ENCODE results near the gene PTPN13.

DNA sequence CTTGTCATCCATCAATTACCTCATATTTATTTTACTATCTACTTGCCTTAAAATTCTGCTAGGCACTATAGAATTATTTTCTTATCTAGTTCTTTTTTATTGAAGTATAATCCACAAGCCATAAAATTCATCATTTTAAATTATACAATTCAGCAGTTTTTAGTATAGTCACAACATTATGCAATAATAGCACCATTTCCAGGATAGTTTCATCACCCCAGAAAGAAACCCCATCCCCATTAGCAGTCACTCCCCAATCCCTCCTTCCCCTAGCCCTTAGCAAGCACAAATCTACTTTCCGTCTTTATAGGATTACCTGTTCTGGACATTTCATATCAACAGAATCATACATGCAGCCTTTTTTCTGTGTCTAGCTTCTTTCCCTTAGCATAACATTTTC is 239.5 kb downstream of the PTPN13 start:
- TF ChIP-seq YY1 (tag by site-specific recombination; IDR thresholded peaks at IDR 0.05): no peak
- no peak for TF ChIP-seq ZBTB6 (tag by site-specific recombination; IDR thresholded peaks at IDR 0.05)
- TF ChIP-seq ZEB2 (tag by site-specific recombination; IDR thresholded peaks at IDR 0.05): no peak
